GM12874 (cell line): ENCODE measurements around the gene FCRL6.

Experiments used
- CTCF ChIP-seq: IDR thresholded peaks from 2 replicates; pipeline ENCODE4 v1.5.1; 2011; ENCODE audit warnings: low read depth, mild to moderate bottlenecking, control low read depth, low read length, moderate library complexity; ENCODE audit not compliant: insufficient read depth

FCRL6 gene

GRCh38 chr1:159774465-159774864, 27.7 kb upstream of the FCRL6 start:
- no peak for TF ChIP-seq CTCF

- TF ChIP-seq CTCF = no peak
Measured at GRCh38 chr1:159775716-159776115, 26.4 kb upstream of the FCRL6 start.

GRCh38 chr1:159778266-159778665, 23.9 kb upstream of the FCRL6 start:
- no peak for TF ChIP-seq CTCF

- no peak for TF ChIP-seq CTCF
Measured at GRCh38 chr1:159779403-159779851, 22.7 kb upstream of the FCRL6 start.

GRCh38 chr1:159780583-159781582, 21.3 kb upstream of the FCRL6 start, which contains the start of gene DUSP23:
TSS of gene DUSP23 (plus strand) at chr1:159780962. CDS start at chr1:159781101, 139 bp downstream.
- peak; percentile 85 for TF ChIP-seq CTCF

- no peak for TF ChIP-seq CTCF
Measured at GRCh38 chr1:159781992-159782391, 20.2 kb upstream of the FCRL6 start.

GRCh38 chr1:159783724-159784123, 18.4 kb upstream of the FCRL6 start:
- TF ChIP-seq CTCF = no peak
